Measurements from ENCODE around the gene CACNA1I. TPM values are rescaled to one million over a fixed set of nuclear protein-coding genes. Genes with fewer than 3 reads are reported as not detected.
A peak's percentile ranks its signal among the peaks of the same experiment; 100 is the strongest.

Gene CACNA1I
- total and polyA plus RNA-seq, 7 experiments from 2014 or later: 0.40 to 51.2 (median 22.0) TPM

DNA sequence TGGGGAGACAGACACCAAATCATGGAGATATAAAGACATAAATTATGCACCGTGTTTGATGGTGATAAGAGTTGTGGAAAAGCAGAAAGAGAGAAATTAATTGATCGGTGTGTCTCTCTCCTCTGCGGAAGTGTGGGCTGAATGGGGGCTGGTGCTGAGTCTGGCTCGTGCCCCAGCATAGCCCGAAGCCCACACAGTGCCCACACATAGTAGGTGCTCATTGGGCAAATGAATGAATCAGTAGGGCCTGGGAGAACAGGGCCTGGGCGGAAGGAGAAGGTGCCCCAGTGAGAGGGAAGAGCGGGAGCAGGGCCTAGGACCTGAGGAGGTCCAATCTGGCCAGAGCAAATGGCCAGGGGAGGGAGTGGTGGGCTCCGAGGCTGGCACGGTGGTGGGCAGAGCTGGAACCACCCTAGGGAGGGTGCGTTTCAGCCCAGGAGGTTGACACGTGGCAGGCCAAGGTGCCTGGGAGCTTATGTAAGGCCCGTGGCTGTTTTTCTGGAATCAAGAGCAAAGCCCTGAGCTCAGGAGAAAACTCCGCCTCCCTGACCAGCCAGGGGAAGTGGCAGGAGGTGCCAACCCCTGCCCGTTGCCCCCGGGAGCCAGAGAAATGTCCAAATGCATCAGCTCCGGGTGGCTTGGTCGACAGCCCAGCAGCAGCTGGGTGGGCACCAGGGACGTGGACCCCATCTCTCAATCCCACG is 2.1 kb upstream of the CACNA1I start:
- peaks cover 0 to 4% (median 0%) of the 10 kb centered on the region in 5 donors for H3K27me3 Mint-ChIP-seq
- peaks cover 12 to 26% (median 23%) of the 10 kb centered on the region in 7 donors for H3K4me1 Mint-ChIP-seq
- H3K9me3 Mint-ChIP-seq: peaks cover 0 to 9% (median 0%) of the 10 kb centered on the region in 11 donors
- no peaks in the 10 kb centered on the region for H3K27me3 ChIP-seq (ENCODE audit: control insufficient read depth in 2 of 2, insufficient read depth in 2 of 2, low read length in 2 of 2)
- CTCF ChIA-PET: interaction anchor here (0.9 kb wide), 1 partner anchor 72 kb away, joined by 3 read pairs; no protein-coding TSS in a partner anchor
- peaks cover 0 to 4% (median 0%) of the 10 kb centered on the region in 3 experiments for H3K9me3 ChIP-seq (ENCODE audit: control insufficient read depth in 2 of 3, low read length in 3 of 3)
- DNase-seq: no peak
- H3K4me1 ChIP-seq (ENCODE audit: control insufficient read depth in 2 of 2, insufficient read depth in 2 of 2, low read length in 2 of 2): peaks cover 10 to 17% of the 10 kb centered on the region in 2 donors
- H3K36me3 Mint-ChIP-seq: peaks cover 0 to 8% (median 0%) of the 10 kb centered on the region in 5 donors
- H3K36me3 ChIP-seq (ENCODE audit: control insufficient read depth in 2 of 3, insufficient read depth in 3 of 3, low read length in 3 of 3): no peaks in the 10 kb centered on the region
- peak overlapping the region in 6 of 10 donors; percentile 32 to 76 (median 65) for H3K4me3 Mint-ChIP-seq
- no peak overlapping the region for H3K27ac ChIP-seq (ENCODE audit: low read depth, low read length)
- POLR2A ChIA-PET: no interaction called here
- intact Hi-C loops (cut with micrococcal nuclease): loop anchor here in 1 of 2 donors (5.0 kb wide), 2 partner anchors 34 to 94 kb away; no protein-coding TSS in a partner anchor
- peak overlapping the region in 6 of 9 donors; percentile 59 to 95 (median 78) for H3K27ac Mint-ChIP-seq
- ATAC-seq: no peak
- no peak overlapping the region for H3K4me3 ChIP-seq (ENCODE audit: low read length)

DNA sequence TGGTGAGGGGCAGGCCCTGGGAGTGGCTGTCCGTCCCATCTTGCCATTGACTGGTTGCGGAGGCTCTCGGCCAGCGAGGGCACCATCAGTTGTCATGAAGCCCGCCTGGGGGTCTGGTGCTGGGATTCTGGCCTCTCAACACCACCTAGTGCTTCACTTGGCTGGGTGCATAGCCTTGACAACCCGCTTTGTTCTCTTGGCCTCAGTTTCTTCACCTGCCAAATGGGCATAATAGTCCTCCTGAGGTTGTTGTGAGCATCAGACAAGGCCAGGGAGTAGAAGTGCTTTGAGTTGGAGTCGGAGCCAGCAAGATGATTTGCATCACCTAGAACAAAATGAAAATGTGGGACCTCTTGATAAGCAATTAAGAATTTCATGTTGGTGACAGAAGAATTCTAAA is 1.5 kb upstream of the CACNA1I start:
- H3K27me3 Mint-ChIP-seq: peaks cover 0 to 4% (median 0%) of the 10 kb centered on the region in 5 donors
- no peak overlapping the region for H3K27ac ChIP-seq (ENCODE audit: low read depth, low read length)
- peaks cover 0 to 8% (median 0%) of the 10 kb centered on the region in 5 donors for H3K36me3 Mint-ChIP-seq
- H3K4me3 ChIP-seq (ENCODE audit: low read length): no peak overlapping the region
- CTCF ChIA-PET: interaction anchor here (0.9 kb wide), 1 partner anchor 73 kb away, joined by 3 read pairs; no protein-coding TSS in a partner anchor
- no peak overlapping the region for H3K4me3 Mint-ChIP-seq
- POLR2A ChIA-PET: no interaction called here
- DNase-seq: no peak
- H3K36me3 ChIP-seq (ENCODE audit: control insufficient read depth in 2 of 3, insufficient read depth in 3 of 3, low read length in 3 of 3): no peaks in the 10 kb centered on the region
- H3K4me1 ChIP-seq (ENCODE audit: control insufficient read depth in 2 of 2, insufficient read depth in 2 of 2, low read length in 2 of 2): peaks cover 10 to 17% of the 10 kb centered on the region in 2 donors
- ATAC-seq: no peak
- H3K9me3 ChIP-seq (ENCODE audit: control insufficient read depth in 2 of 3, low read length in 3 of 3): peaks cover 0 to 4% (median 0%) of the 10 kb centered on the region in 3 experiments
- intact Hi-C loops (cut with micrococcal nuclease): loop anchor here in 1 of 2 donors (5.0 kb wide), 2 partner anchors 33 to 93 kb away; no protein-coding TSS in a partner anchor
- peak overlapping the region in 2 of 9 donors; percentile 32 to 61 for H3K27ac Mint-ChIP-seq
- H3K27me3 ChIP-seq (ENCODE audit: control insufficient read depth in 2 of 2, insufficient read depth in 2 of 2, low read length in 2 of 2): no peaks in the 10 kb centered on the region
- H3K4me1 Mint-ChIP-seq: peaks cover 12 to 26% (median 23%) of the 10 kb centered on the region in 7 donors
- peaks cover 0 to 9% (median 0%) of the 10 kb centered on the region in 11 donors for H3K9me3 Mint-ChIP-seq

DNA sequence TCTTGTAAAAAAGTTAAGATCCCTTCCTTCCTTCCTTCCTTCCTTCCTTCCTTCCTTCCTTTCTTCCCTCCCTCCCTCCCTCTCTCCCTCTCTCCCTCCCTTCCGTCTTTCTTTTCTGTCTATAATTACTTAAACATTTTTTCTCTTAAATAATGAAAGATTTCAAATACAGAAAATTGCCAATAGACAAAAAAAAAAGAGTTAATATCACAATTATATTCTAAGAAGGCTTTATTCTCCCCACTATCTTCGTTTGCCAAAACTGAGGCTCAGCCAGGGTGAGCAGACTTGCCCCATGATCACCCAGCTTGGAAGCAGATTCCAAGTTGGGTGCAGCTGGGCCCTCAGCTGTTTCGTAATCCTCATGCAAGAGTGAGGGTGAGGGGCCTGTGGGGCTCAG is 327 bp upstream of the CACNA1I start:
- Mint-ChIP-seq H3K27ac (no peak overlapping the region), H3K9me3 (peaks cover 0 to 9% (median 0%) of the 10 kb centered on the region in 11 donors), H3K36me3 (peaks cover 0 to 8% (median 0%) of the 10 kb centered on the region in 5 donors), H3K4me1 (peaks cover 12 to 25% (median 23%) of the 10 kb centered on the region in 7 donors), H3K27me3 (peaks cover 0 to 4% (median 0%) of the 10 kb centered on the region in 5 donors), H3K4me3 (no peak overlapping the region)
- H3K27me3 ChIP-seq (ENCODE audit: control insufficient read depth in 2 of 2, insufficient read depth in 2 of 2, low read length in 2 of 2): no peaks in the 10 kb centered on the region
- H3K27ac ChIP-seq (ENCODE audit: low read depth, low read length): no peak overlapping the region
- H3K36me3 ChIP-seq (ENCODE audit: control insufficient read depth in 2 of 3, insufficient read depth in 3 of 3, low read length in 3 of 3): no peaks in the 10 kb centered on the region
- ChIA-PET POLR2A (no interaction called here), CTCF (interaction anchor here (0.7 to 1.1 kb wide), 2 partner anchors 455 to 542 kb away, joined by 3 read pairs; no protein-coding TSS in a partner anchor)
- intact Hi-C loops (cut with micrococcal nuclease): no loop called here
- peaks cover 10 to 17% of the 10 kb centered on the region in 2 donors for H3K4me1 ChIP-seq (ENCODE audit: control insufficient read depth in 2 of 2, insufficient read depth in 2 of 2, low read length in 2 of 2)
- peaks cover 0 to 4% (median 0%) of the 10 kb centered on the region in 3 experiments for H3K9me3 ChIP-seq (ENCODE audit: control insufficient read depth in 2 of 3, low read length in 3 of 3)
- DNase-seq: no peak
- no peak for ATAC-seq
- H3K4me3 ChIP-seq (ENCODE audit: low read length): no peak overlapping the region

DNA sequence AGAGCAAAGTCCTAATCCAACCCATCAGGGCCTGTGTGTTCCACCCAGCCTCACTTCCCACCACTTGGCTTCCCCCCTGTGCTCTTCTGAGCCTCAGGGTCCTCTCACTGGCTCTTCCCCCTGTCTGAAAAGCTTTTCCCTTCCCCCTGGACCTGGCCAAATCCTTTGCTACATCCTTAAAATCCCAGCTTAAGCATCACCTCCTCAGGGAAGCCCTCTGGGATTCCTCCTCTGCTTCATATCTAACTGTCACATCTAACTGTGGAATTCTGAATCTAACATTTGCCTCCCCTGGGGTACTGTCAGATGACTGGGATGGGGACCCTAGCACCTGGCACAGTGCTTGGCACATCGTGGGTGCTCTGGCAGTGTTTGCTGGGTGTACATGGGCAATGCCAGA is 985 bp downstream of the CACNA1I start:
- no peaks in the 10 kb centered on the region for H3K36me3 Mint-ChIP-seq
- Histone ChIP-seq H3K36me3 (ENCODE audit: control insufficient read depth in 2 of 3, insufficient read depth in 3 of 3, low read length in 3 of 3) (no peaks in the 10 kb centered on the region), H3K9me3 (ENCODE audit: control insufficient read depth in 2 of 3, low read length in 3 of 3) (peaks cover 0 to 4% (median 0%) of the 10 kb centered on the region in 3 experiments), H3K4me1 (ENCODE audit: control insufficient read depth in 2 of 2, insufficient read depth in 2 of 2, low read length in 2 of 2) (peaks cover 10 to 16% of the 10 kb centered on the region in 2 donors), H3K27me3 (ENCODE audit: control insufficient read depth in 2 of 2, insufficient read depth in 2 of 2, low read length in 2 of 2) (no peaks in the 10 kb centered on the region), H3K27ac (ENCODE audit: low read depth, low read length) (no peak overlapping the region), H3K4me3 (ENCODE audit: low read length) (no peak overlapping the region)
- H3K27me3 Mint-ChIP-seq: peaks cover 0 to 4% (median 0%) of the 10 kb centered on the region in 5 donors
- CTCF ChIA-PET: no interaction called here
- POLR2A ChIA-PET: no interaction called here
- H3K27ac Mint-ChIP-seq: peak overlapping the region in 1 of 9 donors; percentile 88
- DNase-seq (no peak), ATAC-seq (no peak)
- intact Hi-C loops (cut with micrococcal nuclease): no loop called here
- peaks cover 0 to 3% (median 0%) of the 10 kb centered on the region in 11 donors for H3K9me3 Mint-ChIP-seq
- H3K4me1 Mint-ChIP-seq: peaks cover 9 to 17% (median 15%) of the 10 kb centered on the region in 7 donors
- no peak overlapping the region for H3K4me3 Mint-ChIP-seq

DNA sequence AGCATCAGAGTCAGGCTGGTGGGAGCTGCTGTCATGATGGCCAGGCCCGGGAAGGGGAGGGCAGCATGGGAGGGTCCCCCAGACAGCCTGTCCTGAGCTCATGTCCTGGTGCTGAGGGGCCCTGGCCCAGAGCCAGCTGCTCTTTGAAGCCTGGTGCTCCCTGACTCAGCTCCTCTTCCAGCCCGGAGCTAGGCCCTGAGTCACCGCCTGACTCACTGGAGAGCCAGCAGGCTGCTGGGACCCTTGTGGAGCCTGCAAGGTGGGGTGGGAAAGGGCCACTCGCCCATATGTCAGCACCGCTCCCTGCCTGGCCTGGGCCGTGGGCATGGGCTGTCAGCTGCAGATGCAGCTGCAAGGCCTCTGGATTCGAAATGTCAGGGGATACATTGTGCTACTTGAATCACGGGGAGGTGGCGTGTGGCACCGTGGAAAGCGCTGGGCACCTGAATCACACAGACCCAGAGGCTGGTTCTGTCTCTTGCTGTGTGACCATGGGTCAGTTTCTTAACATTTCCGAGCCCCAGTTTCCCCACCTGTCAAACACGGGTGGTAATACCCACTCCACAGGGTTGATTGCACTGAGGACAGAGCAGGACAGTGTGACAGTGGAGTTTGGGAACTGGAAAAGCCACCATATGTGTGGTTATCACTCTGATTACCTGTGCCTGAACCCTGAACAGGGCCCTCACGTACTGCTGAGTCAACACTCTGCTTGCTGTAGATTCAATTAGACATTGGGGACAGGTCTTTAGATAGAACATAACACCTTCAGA is 4.4 kb downstream of the CACNA1I start:
- Histone ChIP-seq H3K27me3 (ENCODE audit: control insufficient read depth in 2 of 2, insufficient read depth in 2 of 2, low read length in 2 of 2) (no peaks in the 10 kb centered on the region), H3K4me1 (ENCODE audit: control insufficient read depth in 2 of 2, insufficient read depth in 2 of 2, low read length in 2 of 2) (no peaks in the 10 kb centered on the region), H3K36me3 (ENCODE audit: control insufficient read depth in 2 of 3, insufficient read depth in 3 of 3, low read length in 3 of 3) (no peaks in the 10 kb centered on the region), H3K27ac (ENCODE audit: low read depth, low read length) (no peak overlapping the region), H3K9me3 (ENCODE audit: control insufficient read depth in 2 of 3, low read length in 3 of 3) (no peaks in the 10 kb centered on the region), H3K4me3 (ENCODE audit: low read length) (no peak overlapping the region)
- ChIA-PET CTCF (no interaction called here), POLR2A (interaction anchor here (0.6 to 0.9 kb wide), 2 partner anchors 14 to 329 kb away, joined by 3 to 4 read pairs; no protein-coding TSS in a partner anchor)
- no peak overlapping the region for H3K27ac Mint-ChIP-seq
- DNase-seq: no peak
- H3K4me3 Mint-ChIP-seq: no peak overlapping the region
- peaks cover 0 to 1% (median 0%) of the 10 kb centered on the region in 11 donors for H3K9me3 Mint-ChIP-seq
- H3K27me3 Mint-ChIP-seq: peaks cover 0 to 13% (median 6%) of the 10 kb centered on the region in 5 donors
- no peaks in the 10 kb centered on the region for H3K36me3 Mint-ChIP-seq
- no peak for ATAC-seq
- intact Hi-C loops (cut with micrococcal nuclease): no loop called here
- H3K4me1 Mint-ChIP-seq: no peaks in the 10 kb centered on the region

DNA sequence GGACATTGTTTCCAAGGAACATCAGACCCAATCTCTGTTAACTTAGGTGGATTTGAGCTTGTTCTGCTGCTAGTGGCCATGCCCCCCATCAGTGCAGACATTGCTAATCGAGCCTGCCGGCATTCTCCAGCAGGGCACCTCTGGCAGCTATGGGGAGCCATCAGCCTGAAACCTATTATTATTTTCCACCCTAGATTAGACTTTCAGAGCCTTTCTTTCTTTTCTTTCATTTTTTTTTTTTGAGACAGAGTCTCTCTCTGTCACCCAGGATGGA is 4.9 kb downstream of the CACNA1I start:
- POLR2A ChIA-PET: interaction anchor here (0.6 to 0.9 kb wide), 2 partner anchors 14 to 328 kb away, joined by 3 to 4 read pairs; no protein-coding TSS in a partner anchor
- H3K36me3 Mint-ChIP-seq: no peaks in the 10 kb centered on the region
- no peak for DNase-seq
- H3K27ac ChIP-seq (ENCODE audit: low read depth, low read length): no peak overlapping the region
- no peaks in the 10 kb centered on the region for H3K4me1 ChIP-seq (ENCODE audit: control insufficient read depth in 2 of 2, insufficient read depth in 2 of 2, low read length in 2 of 2)
- H3K4me1 Mint-ChIP-seq: no peaks in the 10 kb centered on the region
- no peak overlapping the region for H3K27ac Mint-ChIP-seq
- no peak overlapping the region for H3K4me3 ChIP-seq (ENCODE audit: low read length)
- no peak overlapping the region for H3K4me3 Mint-ChIP-seq
- CTCF ChIA-PET: no interaction called here
- H3K36me3 ChIP-seq (ENCODE audit: control insufficient read depth in 2 of 3, insufficient read depth in 3 of 3, low read length in 3 of 3): no peaks in the 10 kb centered on the region
- H3K27me3 Mint-ChIP-seq: peaks cover 0 to 12% (median 6%) of the 10 kb centered on the region in 5 donors
- no peak for ATAC-seq
- H3K27me3 ChIP-seq (ENCODE audit: control insufficient read depth in 2 of 2, insufficient read depth in 2 of 2, low read length in 2 of 2): no peaks in the 10 kb centered on the region
- no peaks in the 10 kb centered on the region for H3K9me3 ChIP-seq (ENCODE audit: control insufficient read depth in 2 of 3, low read length in 3 of 3)
- peaks cover 0 to 1% (median 0%) of the 10 kb centered on the region in 11 donors for H3K9me3 Mint-ChIP-seq
- intact Hi-C loops (cut with micrococcal nuclease): no loop called here

All from naive thymus-derived CD4-positive, alpha-beta T cell (primary cell).